Suprapubic skin (tissue), 4 donors: Measurements from ENCODE around the gene HNRNPUL2.

Experiments
- CTCF ChIP-seq, 2 donors: fragments of 200-600 bp in 1 of 2; fragments of 450-650 bp in 1 of 2; sonication (generic) in 1 of 2; IDR thresholded peaks; one replicate each; pipeline ENCODE4 v1.5.1; 2016 to 2019; ENCODE audit warnings: antibody characterized with exemption in 2 of 2, mild to moderate bottlenecking in 1 of 2, moderate library complexity in 1 of 2
- POLR2A ChIP-seq, 2 donors: fragments of 450-650 bp; IDR thresholded peaks; one replicate each; pipeline ENCODE4 v1.6.1; 2017; ENCODE audit warnings: antibody characterized with exemption in 2 of 2, mild to moderate bottlenecking in 2 of 2, moderate library complexity in 2 of 2
- POLR2AphosphoS5 ChIP-seq, 3 donors: sonication (generic); formaldehyde crosslinking; IDR thresholded peaks; one replicate each; pipeline ENCODE4 v1.6.1; 2017; ENCODE audit warnings: antibody characterized with exemption in 3 of 3

- no peak for TF ChIP-seq CTCF (IDR thresholded peaks at IDR 0.05)
- no peak for TF ChIP-seq POLR2A (IDR thresholded peaks at IDR 0.05)
- TF ChIP-seq POLR2AphosphoS5 (IDR thresholded peaks at IDR 0.05): no peak
Observed at GRCh38 chr11:62732830-62733229, 5.6 kb upstream of the HNRNPUL2 start.
